OCI-LY1 (cell line): ENCODE results near the gene UNC5A.

Source experiments
- CTCF ChIP-seq: fragments of 200-600 bp; sonication (generic), shearing (Covaris generic); IDR thresholded peaks from 2 replicates; pipeline ENCODE4 v1.5.1; 2017; ENCODE audit warnings: mild to moderate bottlenecking, antibody characterized with exemption, low read length, moderate library complexity, mixed read lengths
- EZH2 ChIP-seq: fragments of 200-600 bp; sonication (generic), shearing (Covaris generic); IDR thresholded peaks from 2 replicates; pipeline ENCODE4 v1.8.0; 2017; ENCODE audit warnings: borderline replicate concordance, mixed run types, mild to moderate bottlenecking, antibody characterized with exemption, low read length, moderate library complexity, mixed read lengths

DNA sequence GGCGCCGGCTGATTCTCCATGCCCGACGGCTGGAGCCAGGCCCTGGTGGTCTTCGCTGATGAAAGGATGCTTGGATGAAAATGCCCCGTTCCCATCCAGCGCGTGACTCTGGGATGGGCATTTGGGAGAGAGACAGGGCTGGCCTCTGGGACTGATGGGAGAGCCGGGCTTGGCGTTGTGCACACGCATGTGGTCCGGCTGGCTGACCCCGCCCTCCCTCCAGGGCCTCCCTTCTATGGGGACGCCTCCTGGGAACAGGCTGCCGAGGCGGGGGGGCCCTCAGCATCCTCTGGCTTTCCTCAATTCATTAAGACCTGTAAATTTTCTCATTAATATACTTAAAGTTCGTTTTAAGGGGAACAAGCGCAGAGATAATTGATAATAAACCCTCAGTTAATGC lies 36.8 kb downstream of the UNC5A start:
- TF ChIP-seq CTCF (no peak), EZH2 (no peak)
